ENCODE measurements around the gene NMD3. TPM values are rescaled to one million over a fixed set of nuclear protein-coding genes. Genes with fewer than 3 reads are reported as not detected.

The NMD3 gene
- total and polyA plus RNA-seq, 2 of the 13 experiments (the other 11 are each of a cell fraction or from before 2014, with no cell fraction given) = 44.2 to 55.2 TPM

- no peaks in the 10 kb centered on the region for H4K20me1 ChIP-seq (ENCODE audit: insufficient read depth, low read length)
- DNase-seq (ENCODE audit: low spot score) (peak; percentile 77), ATAC-seq (peak; percentile 92), FAIRE-seq (peak; percentile 49)
- H3K27ac ChIP-seq (ENCODE audit: extremely low read length, insufficient read depth, low read length) = peak overlapping the region; percentile 23
- in situ Hi-C loops (cut with HindIII; ENCODE audit: extremely low pct_ligation_motif_present, low pct_unique_long_range_greater_than_20kb) (no loop called here), intact Hi-C loops (cut with micrococcal nuclease; ENCODE audit: unreplicated experiment) (loop anchor here (5.0 kb wide), 1 partner anchor 43 kb away; the partner anchor contains the start of gene NMD3)
- H3K79me2 ChIP-seq (ENCODE audit: insufficient read depth, low read length) = no peaks in the 10 kb centered on the region
- POLR2A ChIA-PET = no interaction called here
- BruUV-seq (replicated peaks) = no TSS peak
- peaks cover 23% of the 10 kb centered on the region for H3K4me1 ChIP-seq (ENCODE audit: insufficient read depth, low read length)
- peaks cover 6% of the 10 kb centered on the region for H3K9me3 ChIP-seq (ENCODE audit: low read length)
- H3K27me3 ChIP-seq (ENCODE audit: control insufficient read depth in 1 of 2, insufficient read depth in 2 of 2, low read length in 2 of 2) = no peaks in the 10 kb centered on the region
- no peak overlapping the region for H3K9ac ChIP-seq (ENCODE audit: insufficient read depth, low read depth, low read length)
- H3K4me3 ChIP-seq (replicated peaks in 1 of 3; ENCODE audit: insufficient read depth in 1 of 3, low read depth in 2 of 3, low read length in 3 of 3) = no peak overlapping the region
- no peak overlapping the region for H2AFZ ChIP-seq (ENCODE audit: low read length)
- H3K4me2 ChIP-seq (ENCODE audit: low read depth, low read length) = no peak overlapping the region
- CTCF ChIA-PET (ENCODE audit: low intra/inter-chr PET ratio, low total read pairs) = no interaction called here
- H3K36me3 ChIP-seq (replicated peaks in 1 of 2; ENCODE audit: control insufficient read depth in 1 of 2, insufficient read depth in 2 of 2, low read length in 2 of 2) = peaks cover 0 to 2% of the 10 kb centered on the region in 2 experiments; a peak in 1 of 5 replicates
- WGBS (ENCODE audit: low lambda C conversion rate) = 14% methylated on average over 1 of the region's 1 CpG
- TF ChIP-seq HNF4A (CRISPR knock-in tag; IDR thresholded peaks at IDR 0.05) (peak; percentile 32; the same call in 1 of the 2 replicates), HOMEZ (CRISPR knock-in tag; IDR thresholded peaks at IDR 0.05; ENCODE audit: low read depth) (0 out of 2 replicates have a peak, but pooled peaks have one; percentile 42), ZBTB7B (CRISPR knock-in tag; IDR thresholded peaks at IDR 0.05) (no peak), TCF7L2 (IDR thresholded peaks at IDR 0.05; ENCODE audit: low read depth, low read length) (no peak), ARID5B (CRISPR knock-in tag; IDR thresholded peaks at IDR 0.05) (peak; percentile 24; the same call in 1 of the 2 replicates), LCORL (IDR thresholded peaks at IDR 0.05) (0 out of 2 replicates have a peak, but pooled peaks have one; percentile 7), LCORL (CRISPR knock-in tag; IDR thresholded peaks at IDR 0.05) (no peak), ARID3A (IDR thresholded peaks at IDR 0.05; ENCODE audit: low read depth, low read length) (0 out of 2 replicates have a peak, but pooled peaks have one; percentile 9), REST (IDR thresholded peaks at IDR 0.05; ENCODE audit: borderline replicate concordance in 1 of 2, low read depth in 1 of 2, low read length in 2 of 2) (no peak), GFI1 (CRISPR knock-in tag; IDR thresholded peaks at IDR 0.05; ENCODE audit: borderline replicate concordance) (0 out of 2 replicates have a peak, but pooled peaks have one; percentile 43), TEAD3 (CRISPR knock-in tag; optimal IDR thresholded peaks at IDR 0.05; ENCODE audit: borderline replicate concordance) (peak; percentile 72), SOX13 (IDR thresholded peaks at IDR 0.05) (no peak), SOX13 (CRISPR knock-in tag; conservative IDR thresholded peaks at IDR 0.05 in 1 of 2, IDR thresholded peaks at IDR 0.05 in 1 of 2) (peak in 1 of 2 experiments; percentile 35; a peak in 1 of 4 replicates)
Measured at GRCh38 chr3:161264852-161265251, 43.7 kb downstream of the NMD3 start.
